HFFc6 (cell line): ENCODE results near the gene DLD. TPM values are rescaled to one million over a fixed set of nuclear protein-coding genes. Genes with fewer than 3 reads are reported as not detected.

ENCODE experiments used
- DNase-seq: peaks from one replicate; pipeline ENCODE4 v3.0.0-alpha.2; 2018
- H3K27ac Mint-ChIP-seq: 2 replicates; pipeline ENCODE4 v1.8.0; 2020; ENCODE audit warnings: mild to moderate bottlenecking, mixed read lengths
- H3K27me3 Mint-ChIP-seq: 2 replicates; pipeline ENCODE4 v1.8.0; 2021; ENCODE audit warnings: mild to moderate bottlenecking, moderate library complexity, mixed read lengths; ENCODE audit not compliant: insufficient read depth
- H3K36me3 Mint-ChIP-seq: 2 replicates; pipeline ENCODE4 v1.8.0; 2021; ENCODE audit warnings: low read depth, mixed read lengths
- H3K4me1 Mint-ChIP-seq: 2 replicates; pipeline ENCODE4 v1.8.0; 2020; ENCODE audit warnings: low read depth, mixed read lengths
- H3K4me3 Mint-ChIP-seq: 2 replicates; pipeline ENCODE4 v1.8.0; 2020; ENCODE audit warnings: mild to moderate bottlenecking, moderate library complexity, mixed read lengths
- H3K9me3 Mint-ChIP-seq: 2 replicates; pipeline ENCODE4 v1.8.0; 2020; ENCODE audit warnings: mild to moderate bottlenecking, mixed read lengths
- CTCF ChIP-seq: fragments of 200-600 bp; sonication (generic); IDR thresholded peaks from 2 replicates; pipeline ENCODE4 v1.5.0; 2021; ENCODE audit warnings: antibody characterized with exemption, mild to moderate bottlenecking
- total RNA-seq, 6 experiments: library from RNA; stranded (reverse); fragmentation: NEBNext Ultra II Directional; extraction: Animal tissue kit (Norgen Biotek cat#: 25700); gene quantifications; 2 replicates in 1 of 6; 3 replicates in 5 of 6; pipeline ENCODE4 v1.2.3, GENCODE V29; 2021

Gene DLD
- total RNA-seq, 6 experiments from 2014 or later = 76.8 to 87.4 (median 82.5) TPM

- DNase-seq = no peak
- Mint-ChIP-seq H3K4me3 (no peak overlapping the region), H3K4me1 (peaks cover 72% of the 10 kb centered on the region), H3K27ac (peak overlapping the region; percentile 43), H3K36me3 (peaks cover 55% of the 10 kb centered on the region), H3K9me3 (no peaks in the 10 kb centered on the region), H3K27me3 (no peaks in the 10 kb centered on the region; the same call in 1 of the 2 replicates)
- no peak for TF ChIP-seq CTCF
These were observed 42.5 kb downstream of the DLD start for GRCh38 chr7:107933386-107934013.

DNA sequence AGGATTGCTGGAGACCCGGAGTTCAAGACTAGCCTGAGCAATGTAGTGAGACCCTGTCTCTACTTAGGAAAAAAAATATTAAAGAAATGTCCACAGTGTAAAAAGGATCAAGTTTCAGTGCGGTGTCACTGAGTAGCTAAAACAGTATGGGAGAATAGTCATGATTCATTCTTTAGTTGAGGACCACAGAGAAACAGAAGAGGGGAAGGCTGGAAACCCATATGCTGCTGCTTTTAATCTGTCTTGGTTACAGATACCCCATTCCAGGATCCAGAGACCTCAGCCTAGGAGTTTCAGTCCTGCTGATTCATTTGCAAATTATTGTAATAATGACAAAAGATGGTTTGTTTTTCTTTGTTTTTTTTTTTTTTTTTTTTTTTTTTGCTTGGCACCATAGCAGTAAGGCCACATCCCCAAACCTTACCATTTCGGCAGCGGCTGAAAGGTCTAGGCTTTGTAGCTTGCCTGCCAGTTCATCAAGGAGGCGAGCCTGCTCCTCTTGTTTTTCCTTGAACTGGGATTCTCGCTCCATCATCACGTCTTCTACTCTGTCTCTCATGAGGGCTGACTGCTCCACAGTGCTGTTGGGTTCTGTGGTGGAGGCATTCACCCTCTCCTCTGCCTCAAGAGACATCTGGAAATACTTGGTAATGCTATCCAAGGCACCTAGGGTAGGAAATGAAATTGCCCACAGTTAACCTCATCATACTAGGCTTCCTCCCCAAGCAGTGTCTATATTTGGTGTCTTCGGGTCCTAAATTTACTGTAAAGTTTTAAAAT, 44.2 kb downstream of the DLD start:
- DNase-seq = peak; percentile 62
- no peaks in the 10 kb centered on the region; the same call in 1 of the 2 replicates for H3K27me3 Mint-ChIP-seq
- H3K36me3 Mint-ChIP-seq = peaks cover 38% of the 10 kb centered on the region
- peak overlapping the region; percentile 83 for H3K27ac Mint-ChIP-seq
- peak overlapping the region; percentile 16; the same call in 1 of the 2 replicates for H3K4me3 Mint-ChIP-seq
- H3K9me3 Mint-ChIP-seq = no peaks in the 10 kb centered on the region
- no peak for TF ChIP-seq CTCF
- peaks cover 89% of the 10 kb centered on the region for H3K4me1 Mint-ChIP-seq

DNA sequence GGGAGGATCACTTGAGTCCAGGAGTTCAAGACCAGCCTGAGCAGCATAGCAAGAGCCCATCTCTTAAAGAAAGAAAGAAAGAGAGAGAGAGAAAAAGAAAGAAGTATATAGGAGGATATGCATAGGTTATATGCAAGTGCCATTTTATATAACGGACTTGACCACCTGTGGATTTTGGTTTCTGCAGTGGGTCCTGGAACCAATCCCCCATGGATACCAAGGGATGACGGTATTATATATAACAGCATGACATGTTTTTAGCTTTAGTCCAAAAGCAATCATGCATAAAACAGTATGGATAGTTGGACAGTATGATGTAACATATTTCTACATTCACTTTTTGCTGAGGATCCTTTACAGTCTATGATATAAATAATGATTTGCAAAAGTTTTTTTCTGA, 45.3 kb downstream of the DLD start:
- H3K36me3 Mint-ChIP-seq = peaks cover 43% of the 10 kb centered on the region
- no peak overlapping the region for H3K27ac Mint-ChIP-seq
- H3K4me3 Mint-ChIP-seq = no peak overlapping the region
- no peak for DNase-seq
- no peak for TF ChIP-seq CTCF
- H3K4me1 Mint-ChIP-seq = peaks cover 97% of the 10 kb centered on the region
- no peaks in the 10 kb centered on the region; the same call in 1 of the 2 replicates for H3K27me3 Mint-ChIP-seq
- no peaks in the 10 kb centered on the region for H3K9me3 Mint-ChIP-seq

DNA sequence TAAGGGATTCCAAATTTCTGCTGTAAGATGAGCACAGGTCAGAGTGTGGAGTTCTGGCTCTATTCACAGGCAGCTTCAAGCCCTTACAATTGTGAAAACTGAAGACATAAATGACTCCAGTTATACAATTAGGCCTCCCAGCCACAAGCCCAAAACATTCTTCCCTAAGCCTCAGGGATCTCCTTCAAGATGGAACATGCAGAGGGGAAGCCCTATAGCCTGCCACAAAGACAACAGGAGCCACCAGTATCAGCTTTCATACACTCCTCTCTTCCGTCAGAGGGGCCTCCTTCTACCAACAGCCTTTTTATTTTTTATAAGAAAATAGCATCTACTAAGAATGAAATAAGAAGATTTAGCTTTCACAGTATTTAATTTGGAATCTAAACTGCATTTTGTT, 46.5 kb downstream of the DLD start:
- H3K36me3 Mint-ChIP-seq = peaks cover 40% of the 10 kb centered on the region
- H3K4me3 Mint-ChIP-seq = no peak overlapping the region
- peak overlapping the region; percentile 88 for H3K27ac Mint-ChIP-seq

More for the DNA sequence above, 46.5 kb downstream of the DLD start:
- no peak for DNase-seq
- Mint-ChIP-seq H3K9me3 (no peaks in the 10 kb centered on the region), H3K4me1 (peaks cover 90% of the 10 kb centered on the region), H3K27me3 (peaks cover 4% of the 10 kb centered on the region; the same call in 1 of the 2 replicates)
- no peak for TF ChIP-seq CTCF
